Measurements from ENCODE around the gene DSTYK.

The DSTYK gene

DNA sequence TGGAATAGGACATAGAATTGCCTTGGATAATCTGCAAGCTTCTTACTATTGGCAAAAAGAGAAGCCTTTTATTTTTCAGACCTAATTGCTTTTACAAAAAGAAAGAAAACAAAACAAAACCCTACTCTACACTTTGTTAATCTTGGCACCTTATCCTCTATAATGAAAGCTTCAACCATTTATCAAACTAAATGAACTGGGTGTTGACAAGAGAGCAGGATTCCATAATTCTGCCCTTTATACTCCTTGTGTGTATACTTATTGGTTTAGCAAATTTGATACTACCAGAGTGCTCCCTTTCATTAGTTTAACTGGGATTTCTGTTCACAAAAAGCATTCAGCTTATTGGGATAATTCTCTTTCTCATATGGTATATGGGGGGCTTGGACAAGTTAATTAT lies 13.2 kb upstream of the DSTYK start (continued):
- TF ChIP-seq, protein P1, sequence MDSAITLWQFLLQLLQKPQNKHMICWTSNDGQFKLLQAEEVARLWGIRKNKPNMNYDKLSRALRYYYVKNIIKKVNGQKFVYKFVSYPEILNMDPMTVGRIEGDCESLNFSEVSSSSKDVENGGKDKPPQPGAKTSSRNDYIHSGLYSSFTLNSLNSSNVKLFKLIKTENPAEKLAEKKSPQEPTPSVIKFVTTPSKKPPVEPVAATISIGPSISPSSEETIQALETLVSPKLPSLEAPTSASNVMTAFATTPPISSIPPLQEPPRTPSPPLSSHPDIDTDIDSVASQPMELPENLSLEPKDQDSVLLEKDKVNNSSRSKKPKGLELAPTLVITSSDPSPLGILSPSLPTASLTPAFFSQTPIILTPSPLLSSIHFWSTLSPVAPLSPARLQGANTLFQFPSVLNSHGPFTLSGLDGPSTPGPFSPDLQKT (IDR thresholded peaks at IDR 0.05; ENCODE audit: borderline replicate concordance, low read depth, low read length) = no peak
- TF ChIP-seq, protein P2, sequence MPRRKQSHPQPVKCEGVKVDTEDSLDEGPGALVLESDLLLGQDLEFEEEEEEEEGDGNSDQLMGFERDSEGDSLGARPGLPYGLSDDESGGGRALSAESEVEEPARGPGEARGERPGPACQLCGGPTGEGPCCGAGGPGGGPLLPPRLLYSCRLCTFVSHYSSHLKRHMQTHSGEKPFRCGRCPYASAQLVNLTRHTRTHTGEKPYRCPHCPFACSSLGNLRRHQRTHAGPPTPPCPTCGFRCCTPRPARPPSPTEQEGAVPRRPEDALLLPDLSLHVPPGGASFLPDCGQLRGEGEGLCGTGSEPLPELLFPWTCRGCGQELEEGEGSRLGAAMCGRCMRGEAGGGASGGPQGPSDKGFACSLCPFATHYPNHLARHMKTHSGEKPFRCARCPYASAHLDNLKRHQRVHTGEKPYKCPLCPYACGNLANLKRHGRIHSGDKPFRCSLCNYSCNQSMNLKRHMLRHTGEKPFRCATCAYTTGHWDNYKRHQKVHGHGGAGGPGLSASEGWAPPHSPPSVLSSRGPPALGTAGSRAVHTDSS (tag by site-specific recombination; IDR thresholded peaks at IDR 0.05) = 0 out of 2 replicates have a peak, but pooled peaks have one; percentile 23
- TF ChIP-seq, protein P3, sequence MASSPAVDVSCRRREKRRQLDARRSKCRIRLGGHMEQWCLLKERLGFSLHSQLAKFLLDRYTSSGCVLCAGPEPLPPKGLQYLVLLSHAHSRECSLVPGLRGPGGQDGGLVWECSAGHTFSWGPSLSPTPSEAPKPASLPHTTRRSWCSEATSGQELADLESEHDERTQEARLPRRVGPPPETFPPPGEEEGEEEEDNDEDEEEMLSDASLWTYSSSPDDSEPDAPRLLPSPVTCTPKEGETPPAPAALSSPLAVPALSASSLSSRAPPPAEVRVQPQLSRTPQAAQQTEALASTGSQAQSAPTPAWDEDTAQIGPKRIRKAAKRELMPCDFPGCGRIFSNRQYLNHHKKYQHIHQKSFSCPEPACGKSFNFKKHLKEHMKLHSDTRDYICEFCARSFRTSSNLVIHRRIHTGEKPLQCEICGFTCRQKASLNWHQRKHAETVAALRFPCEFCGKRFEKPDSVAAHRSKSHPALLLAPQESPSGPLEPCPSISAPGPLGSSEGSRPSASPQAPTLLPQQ (tag by site-specific recombination; IDR thresholded peaks at IDR 0.05) = no peak
- TF ChIP-seq, protein P4, sequence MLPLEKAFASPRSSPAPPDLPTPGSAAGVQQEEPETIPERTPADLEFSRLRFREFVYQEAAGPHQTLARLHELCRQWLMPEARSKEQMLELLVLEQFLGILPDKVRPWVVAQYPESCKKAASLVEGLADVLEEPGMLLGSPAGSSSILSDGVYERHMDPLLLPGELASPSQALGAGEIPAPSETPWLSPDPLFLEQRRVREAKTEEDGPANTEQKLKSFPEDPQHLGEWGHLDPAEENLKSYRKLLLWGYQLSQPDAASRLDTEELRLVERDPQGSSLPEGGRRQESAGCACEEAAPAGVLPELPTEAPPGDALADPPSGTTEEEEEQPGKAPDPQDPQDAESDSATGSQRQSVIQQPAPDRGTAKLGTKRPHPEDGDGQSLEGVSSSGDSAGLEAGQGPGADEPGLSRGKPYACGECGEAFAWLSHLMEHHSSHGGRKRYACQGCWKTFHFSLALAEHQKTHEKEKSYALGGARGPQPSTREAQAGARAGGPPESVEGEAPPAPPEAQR (tag by site-specific recombination; IDR thresholded peaks at IDR 0.05) = no peak
- TF ChIP-seq ZNF391 (tag by site-specific recombination; IDR thresholded peaks at IDR 0.05; ENCODE audit: borderline replicate concordance, low read depth) (no peak), ZSCAN23 (tag by site-specific recombination; IDR thresholded peaks at IDR 0.05) (no peak), ZFHX2 (tag by site-specific recombination; conservative IDR thresholded peaks at IDR 0.05) (no peak), ZNF510 (tag by site-specific recombination; IDR thresholded peaks at IDR 0.05; ENCODE audit: insufficient replicate concordance) (no peak), ZNF664 (tag by site-specific recombination; IDR thresholded peaks at IDR 0.05) (no peak), ZBTB48 (tag by site-specific recombination; IDR thresholded peaks at IDR 0.05) (no peak), GLI4 (tag by site-specific recombination; IDR thresholded peaks at IDR 0.05) (no peak), SP3 (tag by site-specific recombination; IDR thresholded peaks at IDR 0.05) (no peak), MEIS1 (CRISPR knock-in tag; IDR thresholded peaks at IDR 0.05; ENCODE audit: borderline replicate concordance) (no peak), ZNF394 (tag by site-specific recombination; IDR thresholded peaks at IDR 0.05; ENCODE audit: borderline replicate concordance) (no peak), ZNF140 (tag by site-specific recombination; IDR thresholded peaks at IDR 0.05) (no peak), ZNF830 (tag by site-specific recombination; IDR thresholded peaks at IDR 0.05; ENCODE audit: low read depth) (no peak), ZNF366 (tag by site-specific recombination; conservative IDR thresholded peaks at IDR 0.05) (0 out of 2 replicates have a peak, but pooled peaks have one; percentile 36), ZNF114 (tag by site-specific recombination; IDR thresholded peaks at IDR 0.05) (no peak), ZBTB7A (tag by site-specific recombination; IDR thresholded peaks at IDR 0.05; ENCODE audit: low read depth) (no peak), ZNF350 (tag by site-specific recombination; IDR thresholded peaks at IDR 0.05) (no peak), YY2 (tag by site-specific recombination; IDR thresholded peaks at IDR 0.05) (no peak), ZNF76 (tag by site-specific recombination; IDR thresholded peaks at IDR 0.05; ENCODE audit: borderline replicate concordance, low read depth) (no peak), SALL2 (tag by site-specific recombination; IDR thresholded peaks at IDR 0.05; ENCODE audit: borderline replicate concordance) (no peak), ZNF621 (tag by site-specific recombination; IDR thresholded peaks at IDR 0.05) (no peak), ZNF768 (tag by site-specific recombination; IDR thresholded peaks at IDR 0.05) (no peak), ZNF274 (IDR thresholded peaks at IDR 0.05; ENCODE audit: low read length) (no peak), ZNF274 (tag by site-specific recombination; IDR thresholded peaks at IDR 0.05; ENCODE audit: borderline replicate concordance) (no peak), ZNF155 (tag by site-specific recombination; IDR thresholded peaks at IDR 0.05) (no peak), ZFP3 (tag by site-specific recombination; IDR thresholded peaks at IDR 0.05; ENCODE audit: low read depth) (no peak), ZBTB20 (tag by site-specific recombination; IDR thresholded peaks at IDR 0.05) (no peak), ZNF561 (tag by site-specific recombination; IDR thresholded peaks at IDR 0.05; ENCODE audit: borderline replicate concordance) (no peak; the same call in 1 of the 2 replicates), ZNF221 (tag by site-specific recombination; IDR thresholded peaks at IDR 0.05; ENCODE audit: borderline replicate concordance) (no peak), BCL11B (tag by site-specific recombination; IDR thresholded peaks at IDR 0.05; ENCODE audit: low read depth) (peak; percentile 81), ZNF10 (tag by site-specific recombination; IDR thresholded peaks at IDR 0.05) (no peak), TRIM28 (IDR thresholded peaks at IDR 0.05; ENCODE audit: borderline replicate concordance, low read length) (no peak), ZFP37 (tag by site-specific recombination; IDR thresholded peaks at IDR 0.05) (no peak), HOXC10 (CRISPR knock-in tag; IDR thresholded peaks at IDR 0.05) (no peak)
- TF ChIP-seq, protein P5, sequence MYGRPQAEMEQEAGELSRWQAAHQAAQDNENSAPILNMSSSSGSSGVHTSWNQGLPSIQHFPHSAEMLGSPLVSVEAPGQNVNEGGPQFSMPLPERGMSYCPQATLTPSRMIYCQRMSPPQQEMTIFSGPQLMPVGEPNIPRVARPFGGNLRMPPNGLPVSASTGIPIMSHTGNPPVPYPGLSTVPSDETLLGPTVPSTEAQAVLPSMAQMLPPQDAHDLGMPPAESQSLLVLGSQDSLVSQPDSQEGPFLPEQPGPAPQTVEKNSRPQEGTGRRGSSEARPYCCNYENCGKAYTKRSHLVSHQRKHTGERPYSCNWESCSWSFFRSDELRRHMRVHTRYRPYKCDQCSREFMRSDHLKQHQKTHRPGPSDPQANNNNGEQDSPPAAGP (tag by site-specific recombination; IDR thresholded peaks at IDR 0.05) = no peak

All from HEK293 (cell line).